Epithelial cell of esophagus (primary cell): ENCODE data around the gene PHB1.

Experiments
- DNase-seq: peaks from one replicate; pipeline ENCODE4 v3.0.0; 2010; ENCODE audit warnings: low read depth
- H3K4me3 ChIP-seq: 2 replicates; pipeline ENCODE4 v1.5.1; 2011; ENCODE audit warnings: mild to moderate bottlenecking, low read length, control low read depth
- TF ChIP-seq, protein P1 (sequence below): IDR thresholded peaks from 2 replicates; pipeline ENCODE4 v1.5.1; 2011; ENCODE audit warnings: low read depth, mild to moderate bottlenecking, low read length, control low read depth, inconsistent platforms; ENCODE audit not compliant: insufficient read depth; ENCODE audit errors: missing control alignments

Gene PHB1

GRCh38 chr17:49414271-49414621 is 436 bp downstream of the PHB1 start:
- TF ChIP-seq, protein P1, sequence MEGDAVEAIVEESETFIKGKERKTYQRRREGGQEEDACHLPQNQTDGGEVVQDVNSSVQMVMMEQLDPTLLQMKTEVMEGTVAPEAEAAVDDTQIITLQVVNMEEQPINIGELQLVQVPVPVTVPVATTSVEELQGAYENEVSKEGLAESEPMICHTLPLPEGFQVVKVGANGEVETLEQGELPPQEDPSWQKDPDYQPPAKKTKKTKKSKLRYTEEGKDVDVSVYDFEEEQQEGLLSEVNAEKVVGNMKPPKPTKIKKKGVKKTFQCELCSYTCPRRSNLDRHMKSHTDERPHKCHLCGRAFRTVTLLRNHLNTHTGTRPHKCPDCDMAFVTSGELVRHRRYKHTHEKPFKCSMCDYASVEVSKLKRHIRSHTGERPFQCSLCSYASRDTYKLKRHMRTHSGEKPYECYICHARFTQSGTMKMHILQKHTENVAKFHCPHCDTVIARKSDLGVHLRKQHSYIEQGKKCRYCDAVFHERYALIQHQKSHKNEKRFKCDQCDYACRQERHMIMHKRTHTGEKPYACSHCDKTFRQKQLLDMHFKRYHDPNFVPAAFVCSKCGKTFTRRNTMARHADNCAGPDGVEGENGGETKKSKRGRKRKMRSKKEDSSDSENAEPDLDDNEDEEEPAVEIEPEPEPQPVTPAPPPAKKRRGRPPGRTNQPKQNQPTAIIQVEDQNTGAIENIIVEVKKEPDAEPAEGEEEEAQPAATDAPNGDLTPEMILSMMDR = no peak
- peak overlapping the region; percentile 97 for H3K4me3 ChIP-seq
- DNase-seq = peak; percentile 13

- TF ChIP-seq, protein P1 = no peak
- H3K4me3 ChIP-seq = no peak overlapping the region
- DNase-seq = no peak
These were observed 5.6 kb downstream of the PHB1 start for GRCh38 chr17:49409066-49409465.

DNA sequence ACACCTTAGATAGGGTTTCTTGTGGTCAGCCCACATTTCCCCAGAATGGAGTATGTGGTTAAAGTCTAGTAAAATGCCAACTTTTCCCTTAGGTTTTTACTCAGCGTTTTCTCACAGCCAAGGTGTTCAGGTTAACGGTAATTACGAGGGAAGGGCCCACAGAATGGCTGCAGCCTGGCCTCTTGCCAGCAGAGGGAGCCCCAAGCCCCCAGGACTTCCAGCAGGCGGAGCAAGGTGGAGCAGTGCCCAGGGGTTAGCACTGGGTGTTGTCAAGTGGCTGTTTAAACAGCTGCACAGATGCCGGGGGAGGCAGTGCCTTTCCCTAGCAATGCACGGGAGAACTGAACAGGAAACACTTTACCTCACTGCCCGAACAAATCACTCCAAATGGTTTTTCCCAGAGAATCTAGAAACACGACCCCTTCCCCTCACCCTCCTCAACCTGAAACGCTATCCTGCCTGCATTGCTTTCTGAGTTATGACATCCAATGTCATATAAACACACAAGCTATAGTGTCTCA is 6.6 kb downstream of the PHB1 start:
- peak; percentile 73 for DNase-seq
- H3K4me3 ChIP-seq = no peak overlapping the region
- TF ChIP-seq, protein P1 = peak; percentile 91

- TF ChIP-seq, protein P1 = no peak
- no peak overlapping the region for H3K4me3 ChIP-seq
- no peak for DNase-seq
These were observed 7.6 kb downstream of the PHB1 start for GRCh38 chr17:49407086-49407485.

DNA sequence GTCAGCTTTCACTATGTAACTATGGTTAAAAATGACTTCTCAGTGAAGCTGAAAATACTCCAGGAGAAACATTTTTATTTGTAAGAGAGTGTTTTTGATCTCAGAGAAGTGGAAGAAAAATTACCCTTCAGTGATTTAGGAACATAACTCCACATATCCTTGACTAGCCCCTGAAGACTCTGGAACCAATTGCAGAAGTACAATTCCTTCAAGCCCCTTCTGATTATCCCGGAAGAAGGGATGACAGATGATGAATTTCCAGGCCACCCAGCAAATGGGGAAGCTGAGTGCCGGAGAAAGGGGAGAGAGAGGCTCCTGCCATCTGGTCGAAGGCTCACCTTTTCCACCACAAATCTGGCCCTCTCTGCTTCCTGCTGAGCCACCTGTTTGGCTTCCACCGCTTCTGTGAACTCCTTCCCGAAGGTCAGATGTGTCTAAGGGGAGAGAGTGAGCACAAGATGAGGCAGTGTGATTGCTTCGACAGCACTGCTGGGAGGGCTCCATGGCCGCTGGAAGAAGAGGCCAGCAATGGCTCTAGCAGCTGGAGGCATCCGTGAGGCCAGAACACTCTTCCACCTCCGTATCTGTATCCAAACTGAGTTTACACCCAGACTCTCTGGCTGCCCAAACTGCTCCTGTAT is 8.1 kb downstream of the PHB1 start:
- TF ChIP-seq, protein P1 = no peak
- H3K4me3 ChIP-seq = no peak overlapping the region
- DNase-seq = no peak

- TF ChIP-seq, protein P1 = no peak
- no peak for DNase-seq
- H3K4me3 ChIP-seq = no peak overlapping the region
These were observed 9.8 kb downstream of the PHB1 start for GRCh38 chr17:49404906-49405305.

DNA sequence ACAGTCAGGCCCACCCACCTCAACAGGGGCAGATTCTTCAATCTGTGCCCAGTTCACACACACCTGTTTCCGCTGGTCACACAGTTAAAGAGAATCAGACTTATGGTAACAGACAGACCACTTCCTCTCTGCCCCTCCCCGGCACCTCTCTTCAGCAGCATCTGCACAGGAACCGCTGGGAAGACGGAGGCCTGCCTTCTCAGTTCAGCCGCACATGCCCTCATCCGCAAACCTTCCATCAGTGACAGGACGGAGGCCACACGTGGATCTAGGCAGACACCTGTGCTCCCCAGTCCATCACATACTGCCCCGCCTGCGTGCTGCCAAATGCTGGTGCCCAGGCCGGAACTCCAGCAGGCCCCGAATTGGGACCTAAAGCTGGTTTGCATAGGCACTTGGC is 10.3 kb downstream of the PHB1 start:
- no peak overlapping the region for H3K4me3 ChIP-seq
- TF ChIP-seq, protein P1 = no peak
- DNase-seq = no peak
